BLaER1 treated with 17β-estradiol and CSF1 and Interleukin-3, amounts not matched to agents 10 nM and 100 nM (cell line): ENCODE results near the gene HOXB3.

Source experiments
- H3K27ac ChIP-seq, 11 experiments: shearing (Covaris generic); formaldehyde crosslinking; 2 replicates each; pipeline ENCODE4 v1.8.1; 2022
- H3K27me3 ChIP-seq, 11 experiments: shearing (Covaris generic); formaldehyde crosslinking; 2 replicates each; pipeline ENCODE4 v1.8.1; 2022
- H3K36me3 ChIP-seq, 11 experiments: shearing (Covaris generic); formaldehyde crosslinking; 2 replicates each; pipeline ENCODE4 v1.8.1; 2022
- H3K4me1 ChIP-seq, 10 experiments: shearing (Covaris generic); formaldehyde crosslinking; 2 replicates each; pipeline ENCODE4 v1.8.1; 2022
- H3K4me2 ChIP-seq, 11 experiments: shearing (Covaris generic); formaldehyde crosslinking; 2 replicates each; pipeline ENCODE4 v1.8.1; 2022
- H3K4me3 ChIP-seq, 10 experiments: shearing (Covaris generic); formaldehyde crosslinking; 2 replicates each; pipeline ENCODE4 v1.8.1; 2022
- H3K9ac ChIP-seq, 11 experiments: shearing (Covaris generic); formaldehyde crosslinking; 2 replicates each; pipeline ENCODE4 v1.8.1; 2022
- H3K9me3 ChIP-seq, 11 experiments: shearing (Covaris generic); formaldehyde crosslinking; replicated peaks in 1 of 11; 2 replicates each; pipeline ENCODE4 v1.8.1; 2022
- H4K20me1 ChIP-seq, 11 experiments: shearing (Covaris generic); formaldehyde crosslinking; 2 replicates each; pipeline ENCODE4 v1.8.1; 2022
- Cebpa-rat ChIP-seq, 11 experiments: shearing (Covaris generic); IDR thresholded peaks; 2 replicates each; pipeline ENCODE4 v1.8.1; 2022

HOXB3 gene

DNA sequence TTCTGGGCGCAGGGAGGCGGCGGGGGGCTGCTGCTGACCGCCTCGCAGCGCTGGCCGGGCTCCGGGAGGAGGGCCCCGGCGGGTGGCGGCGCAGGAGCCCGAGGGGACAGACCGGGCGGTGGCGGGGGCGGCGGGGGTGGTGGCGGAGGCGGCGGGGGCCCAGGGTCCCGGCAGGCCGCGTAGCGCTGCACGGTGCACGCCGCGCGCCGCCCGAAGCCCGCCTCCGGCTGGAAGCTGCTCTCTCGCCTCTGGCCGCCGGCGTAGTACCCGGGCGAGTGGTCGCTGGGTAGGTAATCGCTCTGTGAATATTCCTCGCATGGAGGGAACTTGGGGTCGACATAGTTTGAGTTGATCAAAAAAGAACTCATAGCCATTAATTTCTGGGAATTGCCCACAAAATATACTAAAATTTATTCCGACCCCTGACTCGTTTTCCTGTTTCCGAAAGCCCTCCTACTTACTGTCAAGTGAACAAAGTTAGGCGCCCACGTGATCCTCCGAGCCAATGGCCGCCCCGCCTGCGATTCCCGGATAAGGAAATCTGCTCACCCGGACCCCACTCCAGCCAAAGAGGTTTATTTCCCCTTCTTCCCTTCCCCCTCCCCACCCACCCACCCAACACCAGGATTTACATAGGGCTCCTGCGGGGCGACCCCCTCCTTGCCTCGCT is 12.0 kb downstream of the HOXB3 start, which contains the start of gene HOXB4:
HOXB4 (minus strand) TSS at position 405 of the 670 bp plus-strand sequence; CDS start at position 374, 31 bp downstream.
- Histone ChIP-seq H3K9ac (no peak within 1 kb of the TSS), H3K4me2 (no peak within 1 kb of the TSS), H3K9me3 (peaks cover 0 to 9% (median 0%) of the 10 kb centered on the region in 11 experiments; a peak in 2 of 22 replicates), H3K27ac (no peak within 1 kb of the TSS), H4K20me1 (peaks cover 0 to 90% (median 72%) of the 10 kb centered on the region in 11 experiments; a peak in 17 of 22 replicates), H3K36me3 (no peaks in the 10 kb centered on the region), H3K4me1 (peaks cover 0 to 9% (median 2%) of the 10 kb centered on the region in 10 experiments; a peak in 5 of 20 replicates), H3K4me3 (no peak within 1 kb of the TSS), H3K27me3 (peaks cover 100% of the 10 kb centered on the region in 11 experiments)
- no peak for TF ChIP-seq Cebpa-rat (IDR thresholded peaks at IDR 0.05)

- Histone ChIP-seq H3K36me3 (no peaks in the 10 kb centered on the region), H3K4me1 (peaks cover 0 to 9% (median 2%) of the 10 kb centered on the region in 10 experiments; a peak in 5 of 20 replicates), H3K27ac (no peak overlapping the region), H3K9ac (no peak overlapping the region), H3K4me3 (no peak overlapping the region), H4K20me1 (peaks cover 0 to 90% (median 72%) of the 10 kb centered on the region in 11 experiments; a peak in 17 of 22 replicates), H3K27me3 (peaks cover 100% of the 10 kb centered on the region in 11 experiments), H3K4me2 (no peak overlapping the region), H3K9me3 (peaks cover 0 to 9% (median 0%) of the 10 kb centered on the region in 11 experiments; a peak in 2 of 22 replicates)
- no peak for TF ChIP-seq Cebpa-rat (IDR thresholded peaks at IDR 0.05)
Observed at GRCh38 chr17:48577330-48577945, 12.6 kb downstream of the HOXB3 start.

GRCh38 chr17:48576479-48577309 is 13.3 kb downstream of the HOXB3 start:
- Histone ChIP-seq H3K9me3 (peaks cover 0 to 9% (median 0%) of the 10 kb centered on the region in 11 experiments; a peak in 2 of 22 replicates), H4K20me1 (peaks cover 0 to 90% (median 72%) of the 10 kb centered on the region in 11 experiments; a peak in 17 of 22 replicates), H3K36me3 (no peaks in the 10 kb centered on the region), H3K4me1 (peaks cover 0 to 2% (median 0%) of the 10 kb centered on the region in 10 experiments; a peak in 2 of 20 replicates), H3K4me3 (no peak overlapping the region), H3K9ac (no peak overlapping the region), H3K27ac (no peak overlapping the region), H3K27me3 (peaks cover 100% of the 10 kb centered on the region in 11 experiments), H3K4me2 (no peak overlapping the region)
- TF ChIP-seq Cebpa-rat (IDR thresholded peaks at IDR 0.05), result no peak

DNA sequence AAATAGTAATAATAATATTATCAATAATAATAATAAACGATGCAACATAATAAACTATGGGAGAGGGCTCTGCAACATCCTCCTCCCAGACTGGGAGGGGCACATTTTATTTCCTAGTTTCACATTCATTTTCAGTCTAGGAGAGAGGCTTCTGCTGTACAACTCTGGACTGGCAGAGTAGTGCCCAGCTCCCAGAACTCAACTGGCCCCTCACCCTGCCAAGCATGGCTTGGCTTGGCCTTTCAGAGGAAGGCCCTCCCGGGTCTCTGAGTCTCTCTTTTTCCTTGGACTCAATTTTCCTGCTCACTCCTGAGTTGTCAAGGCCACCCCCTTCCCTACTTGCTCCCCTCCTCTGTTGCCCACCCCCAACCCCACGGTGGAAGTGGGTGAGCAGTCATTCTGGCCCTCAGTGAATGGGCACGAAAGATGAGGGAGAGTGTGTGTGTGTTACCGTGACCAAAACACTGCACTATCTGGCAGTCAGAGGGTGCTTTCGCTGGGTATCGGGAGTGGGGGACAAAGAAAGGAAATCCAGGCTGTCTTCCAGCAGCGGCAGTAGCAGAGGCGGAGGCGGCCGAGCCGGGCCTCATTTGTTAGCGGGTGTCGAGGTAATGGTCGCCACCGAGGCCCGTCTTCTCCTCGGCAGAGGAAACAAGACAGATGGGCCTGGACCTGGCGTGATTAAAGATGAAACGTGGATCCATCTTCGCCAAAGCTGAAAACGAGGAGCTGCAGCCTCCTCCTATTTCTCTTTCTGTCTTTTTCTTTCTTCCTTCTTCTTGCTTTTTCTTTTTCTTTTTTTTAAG is 14.2 kb downstream of the HOXB3 start:
- H3K4me1 ChIP-seq, result no peaks in the 10 kb centered on the region
- peaks cover 0 to 90% (median 72%) of the 10 kb centered on the region in 11 experiments; a peak in 17 of 22 replicates for H4K20me1 ChIP-seq
- no peak overlapping the region for H3K9ac ChIP-seq
- no peak for TF ChIP-seq Cebpa-rat (IDR thresholded peaks at IDR 0.05)
- no peak overlapping the region for H3K4me2 ChIP-seq
- H3K9me3 ChIP-seq, result peaks cover 0 to 9% (median 0%) of the 10 kb centered on the region in 11 experiments; a peak in 2 of 22 replicates
- peaks cover 100% of the 10 kb centered on the region in 11 experiments for H3K27me3 ChIP-seq
- no peak overlapping the region for H3K4me3 ChIP-seq
- no peak overlapping the region for H3K27ac ChIP-seq
- no peaks in the 10 kb centered on the region for H3K36me3 ChIP-seq

- peaks cover 0 to 9% (median 0%) of the 10 kb centered on the region in 11 experiments; a peak in 2 of 22 replicates for H3K9me3 ChIP-seq
- no peak overlapping the region for H3K4me3 ChIP-seq
- no peak overlapping the region for H3K9ac ChIP-seq
- no peak overlapping the region for H3K4me2 ChIP-seq
- H3K4me1 ChIP-seq, result no peaks in the 10 kb centered on the region
- no peak overlapping the region for H3K27ac ChIP-seq
- no peak for TF ChIP-seq Cebpa-rat (IDR thresholded peaks at IDR 0.05)
- H4K20me1 ChIP-seq, result peaks cover 0 to 90% (median 72%) of the 10 kb centered on the region in 11 experiments; a peak in 17 of 22 replicates
- H3K27me3 ChIP-seq, result peaks cover 100% of the 10 kb centered on the region in 11 experiments
- no peaks in the 10 kb centered on the region for H3K36me3 ChIP-seq
Observed at GRCh38 chr17:48575066-48575582, 14.9 kb downstream of the HOXB3 start.

- H3K27me3 ChIP-seq, result peaks cover 100% of the 10 kb centered on the region in 11 experiments
- no peak for TF ChIP-seq Cebpa-rat (IDR thresholded peaks at IDR 0.05)
- H3K27ac ChIP-seq, result no peak overlapping the region
- no peak overlapping the region for H3K4me2 ChIP-seq
- no peaks in the 10 kb centered on the region for H3K4me1 ChIP-seq
- H4K20me1 ChIP-seq, result peaks cover 0 to 90% (median 70%) of the 10 kb centered on the region in 11 experiments; a peak in 17 of 22 replicates
- no peaks in the 10 kb centered on the region for H3K36me3 ChIP-seq
- H3K9ac ChIP-seq, result no peak overlapping the region
- H3K4me3 ChIP-seq, result no peak overlapping the region
- H3K9me3 ChIP-seq, result peaks cover 0 to 9% (median 0%) of the 10 kb centered on the region in 11 experiments; a peak in 2 of 22 replicates
Observed at GRCh38 chr17:48574505-48575065, 15.5 kb downstream of the HOXB3 start.

DNA sequence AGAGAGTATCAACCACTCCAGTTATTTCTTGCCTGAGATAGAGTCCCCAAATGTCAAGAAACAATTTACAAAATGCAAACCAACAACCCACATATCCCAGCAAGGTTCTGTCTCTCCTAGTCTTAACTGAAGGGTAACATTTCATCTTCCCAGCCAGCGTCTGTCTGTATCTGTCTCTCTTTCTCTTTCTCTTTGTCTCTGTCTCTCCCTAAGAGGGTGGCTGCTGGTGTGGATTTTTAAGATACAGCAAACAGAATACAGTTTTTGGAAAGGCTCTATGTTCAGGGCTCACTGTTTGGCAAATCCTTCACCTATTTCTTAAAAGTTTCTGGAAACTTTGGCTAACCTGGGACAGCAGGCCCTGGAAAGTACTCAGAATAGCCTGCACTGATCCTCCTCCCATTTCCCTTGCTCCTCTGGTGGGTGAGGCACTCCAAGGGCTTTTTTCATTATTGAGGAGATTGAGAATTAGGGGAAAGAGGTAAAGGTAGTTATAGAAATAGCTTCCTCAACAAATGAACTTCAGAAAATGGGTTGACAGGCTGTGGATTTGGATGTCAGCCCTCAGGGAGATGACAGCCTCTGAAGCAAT is 18.1 kb downstream of the HOXB3 start:
- Histone ChIP-seq H3K36me3 (no peaks in the 10 kb centered on the region), H3K27ac (no peak overlapping the region), H3K4me2 (no peak overlapping the region), H3K9ac (no peak overlapping the region), H3K4me3 (no peak overlapping the region), H4K20me1 (peaks cover 0 to 89% (median 54%) of the 10 kb centered on the region in 11 experiments; a peak in 16 of 22 replicates), H3K9me3 (no peaks in the 10 kb centered on the region), H3K27me3 (peaks cover 100% of the 10 kb centered on the region in 11 experiments), H3K4me1 (no peaks in the 10 kb centered on the region)
- TF ChIP-seq Cebpa-rat (IDR thresholded peaks at IDR 0.05), result no peak
